Measurements from ENCODE around the gene AEBP2.
"Not testable (repeated sequence)": the region's sequence is repeated elsewhere in the genome, so short reads cannot be mapped to it uniquely, and the experiment has no call there.

AEBP2 gene

DNA sequence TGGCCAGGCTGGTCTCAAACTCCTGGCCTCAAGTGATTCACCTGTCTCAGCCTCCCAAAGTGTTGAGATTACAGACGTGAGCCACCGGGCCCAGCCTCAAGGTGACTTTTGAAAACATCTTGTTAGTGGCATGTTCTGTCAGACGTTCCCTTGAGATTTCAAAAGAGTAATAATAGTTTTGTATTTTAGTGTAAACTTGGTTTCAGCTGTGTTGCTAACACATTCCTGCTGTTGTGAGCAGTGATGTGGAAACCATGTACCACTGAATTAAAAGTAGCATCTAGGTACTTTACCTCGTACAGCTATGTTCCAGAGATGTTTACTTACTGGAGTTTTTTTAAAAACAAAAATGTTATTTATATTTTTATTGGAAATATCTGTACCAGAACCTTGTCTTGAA is 111.3 kb downstream of the AEBP2 start:
- no peak for DNase-seq (ENCODE audit: low read depth in 1 of 2, low spot score in 1 of 2)

DNA sequence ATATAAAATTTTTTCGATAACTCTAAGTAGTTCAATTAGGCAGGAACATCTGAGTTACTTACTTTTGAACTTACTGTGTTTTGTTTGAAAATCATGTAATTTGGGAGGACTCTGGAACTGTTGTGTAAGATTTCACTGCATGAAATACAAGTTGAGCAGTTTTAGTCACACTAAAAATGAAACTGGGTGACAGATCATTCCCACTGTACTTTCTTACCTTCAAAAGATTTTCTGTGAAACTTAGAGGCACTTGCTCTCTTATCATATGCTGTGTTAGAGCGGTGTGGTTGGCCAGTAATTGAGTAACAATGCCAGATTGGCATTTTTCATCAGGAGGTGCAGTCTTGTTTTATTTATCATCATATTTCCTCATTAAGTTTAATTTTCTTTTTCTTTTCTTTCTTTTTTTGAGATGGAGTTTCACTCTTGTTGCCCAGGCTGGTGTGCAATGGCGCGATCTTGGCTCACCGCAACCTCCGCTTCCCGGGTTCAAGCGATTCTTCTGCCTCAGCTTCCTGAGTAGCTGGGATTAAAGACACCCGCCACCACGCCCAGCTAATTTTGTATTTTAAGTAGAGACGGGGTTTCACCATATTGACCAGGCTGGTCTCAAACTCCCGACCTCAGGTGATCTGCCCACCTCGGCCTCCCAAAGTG is 113.3 kb downstream of the AEBP2 start:
- DNase-seq (ENCODE audit: low read depth in 1 of 2, low spot score in 1 of 2): not testable (repeated sequence)

DNA sequence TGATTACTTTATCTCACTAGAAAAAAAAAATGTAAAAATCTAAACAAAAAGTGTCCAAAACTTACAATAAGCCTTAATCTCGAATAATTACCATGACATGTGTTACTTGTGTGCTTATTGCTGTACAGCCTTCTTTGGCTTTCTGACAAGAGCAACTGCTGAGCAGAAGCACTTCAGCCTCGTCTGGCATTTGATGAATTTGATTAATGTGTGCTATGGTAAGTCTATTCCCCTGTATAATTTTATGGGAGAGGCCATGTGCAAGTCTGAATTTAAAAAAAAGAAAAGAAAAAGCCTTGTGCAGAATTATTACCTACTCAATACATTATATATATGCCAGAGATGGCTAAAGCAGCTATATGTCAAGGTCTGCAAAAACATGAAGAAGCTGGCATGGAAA is 113.9 kb downstream of the AEBP2 start:
- no peak for DNase-seq (ENCODE audit: low read depth in 1 of 2, low spot score in 1 of 2)

DNA sequence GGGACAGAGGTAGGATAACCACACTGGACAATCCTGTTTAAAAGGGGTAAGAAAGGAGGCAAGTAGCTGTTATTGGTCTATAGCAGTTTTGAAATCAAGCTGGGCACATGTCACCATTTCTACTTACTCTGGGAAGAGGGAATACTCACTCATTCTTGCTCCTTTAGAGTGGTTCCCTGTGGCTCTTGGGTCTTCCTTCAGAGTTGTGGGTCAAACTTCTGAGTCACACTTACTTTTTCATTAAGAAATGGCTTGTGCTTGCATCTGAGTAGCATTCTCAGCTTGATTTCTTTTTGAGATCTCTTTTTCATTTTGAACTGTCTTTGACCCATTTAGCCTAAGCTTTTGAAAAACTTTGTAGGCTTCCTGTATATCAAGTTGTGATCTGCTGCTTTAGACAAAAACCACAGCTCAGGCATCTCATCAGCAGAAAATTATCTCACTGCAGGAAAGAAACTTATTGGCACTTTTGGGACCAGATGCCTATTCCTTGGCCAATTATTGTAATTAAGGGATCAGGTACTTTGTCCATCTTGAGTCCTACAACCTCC is 122.2 kb downstream of the AEBP2 start:
- DNase-seq (ENCODE audit: low read depth in 1 of 2, low spot score in 1 of 2): no peak
